ENCODE data around the gene FAM50A. TPM values are rescaled to one million over a fixed set of nuclear protein-coding genes. Genes with fewer than 3 reads are reported as not detected.
A peak's percentile ranks its signal among the peaks of the same experiment; 100 is the strongest.

FAM50A gene
- total and polyA plus RNA-seq, 2 donors (not counting 1 experiment from before 2014, with no cell fraction given): 44.5 to 79.8 TPM

DNA sequence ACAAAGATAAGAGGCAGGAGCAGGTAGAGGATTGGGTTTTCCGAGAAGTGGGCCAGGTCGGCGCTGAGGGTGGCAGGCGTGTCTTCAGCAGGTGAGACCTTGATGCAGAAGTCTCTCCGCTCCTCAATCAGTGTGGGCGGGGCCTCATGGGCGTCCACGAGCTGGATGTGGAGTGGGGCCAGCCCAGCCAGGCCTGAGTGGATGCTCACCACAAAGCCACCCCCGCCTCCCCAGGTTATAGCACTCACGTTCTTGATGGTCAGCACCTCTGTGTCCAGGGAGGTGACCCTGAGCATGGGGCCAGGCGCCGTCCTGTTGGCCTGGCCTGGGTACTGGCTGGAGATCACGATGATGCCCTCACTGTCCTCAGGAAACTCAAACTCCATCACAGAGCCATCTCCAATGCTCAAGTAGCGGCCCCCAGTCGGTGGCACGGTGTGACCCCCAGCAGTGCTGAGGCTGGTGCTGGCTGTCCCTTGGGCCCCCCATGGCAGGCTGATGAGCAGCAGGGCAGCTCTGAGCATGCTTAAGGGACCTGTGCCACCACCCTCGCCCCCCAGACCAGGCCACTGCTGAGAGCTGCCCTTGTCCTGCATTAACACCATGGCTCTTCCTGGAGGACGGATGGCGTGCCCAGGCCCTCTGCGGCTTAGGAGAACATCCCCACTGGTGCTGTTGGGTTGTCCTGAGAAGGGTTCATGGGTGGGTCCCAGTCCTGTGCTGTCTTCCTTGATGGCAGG is 44.6 kb downstream of the FAM50A start:
- Histone ChIP-seq H3K27ac (ENCODE audit: low read length in 2 of 2) (no peak overlapping the region), H3K36me3 (replicated peaks in 1 of 2; ENCODE audit: control extremely low read depth in 1 of 2, control insufficient read depth in 1 of 2, extremely low read depth in 1 of 2, insufficient read depth in 2 of 2, low read length in 1 of 2) (peaks cover 0 to 11% of the 10 kb centered on the region in 2 experiments), H4K20me1 (ENCODE audit: control insufficient read depth, insufficient read depth, low read length, poor library complexity, severe bottlenecking) (no peaks in the 10 kb centered on the region), H3K4me3 (ENCODE audit: control extremely low read depth in 1 of 5, extremely low read depth in 1 of 5, insufficient read depth in 1 of 5, low read depth in 2 of 5, low read length in 4 of 5) (no peak overlapping the region), H2AFZ (ENCODE audit: insufficient read depth, low read depth, low read length, poor library complexity, severe bottlenecking) (no peak overlapping the region), H3K27me3 (replicated peaks in 1 of 4; ENCODE audit: control extremely low read depth in 1 of 4, control insufficient read depth in 3 of 4, insufficient read depth in 4 of 4, low read length in 3 of 4) (no peaks in the 10 kb centered on the region), H3K4me1 (ENCODE audit: control insufficient read depth in 2 of 2, insufficient read depth in 2 of 2, low read length in 2 of 2) (peaks cover 5 to 42% of the 10 kb centered on the region in 2 donors), H3K9ac (ENCODE audit: low read length) (no peak overlapping the region), H3K9me3 (ENCODE audit: control extremely low read depth in 1 of 3, control insufficient read depth in 2 of 3, insufficient read depth in 1 of 3, low read length in 2 of 3) (no peaks in the 10 kb centered on the region), H3K4me2 (replicated peaks; ENCODE audit: low read depth, low read length, poor library complexity, severe bottlenecking) (no peak overlapping the region), H3K79me2 (ENCODE audit: control insufficient read depth, insufficient read depth, low read length) (peaks cover 20% of the 10 kb centered on the region)
- H3K9me3 Mint-ChIP-seq (ENCODE audit: insufficient read depth): no peaks in the 10 kb centered on the region
- WGBS (ENCODE audit: insufficient coverage): 99% methylated on average over 11 of the region's 20 CpGs
- ATAC-seq (ENCODE audit: low read depth) (no peak), DNase-seq (no peak)
- no peak for TF ChIP-seq EZH2 (IDR thresholded peaks at IDR 0.05; ENCODE audit: borderline replicate concordance, insufficient read depth, low read depth, low read length, poor library complexity, severe bottlenecking)
- TF ChIP-seq, protein P1, sequence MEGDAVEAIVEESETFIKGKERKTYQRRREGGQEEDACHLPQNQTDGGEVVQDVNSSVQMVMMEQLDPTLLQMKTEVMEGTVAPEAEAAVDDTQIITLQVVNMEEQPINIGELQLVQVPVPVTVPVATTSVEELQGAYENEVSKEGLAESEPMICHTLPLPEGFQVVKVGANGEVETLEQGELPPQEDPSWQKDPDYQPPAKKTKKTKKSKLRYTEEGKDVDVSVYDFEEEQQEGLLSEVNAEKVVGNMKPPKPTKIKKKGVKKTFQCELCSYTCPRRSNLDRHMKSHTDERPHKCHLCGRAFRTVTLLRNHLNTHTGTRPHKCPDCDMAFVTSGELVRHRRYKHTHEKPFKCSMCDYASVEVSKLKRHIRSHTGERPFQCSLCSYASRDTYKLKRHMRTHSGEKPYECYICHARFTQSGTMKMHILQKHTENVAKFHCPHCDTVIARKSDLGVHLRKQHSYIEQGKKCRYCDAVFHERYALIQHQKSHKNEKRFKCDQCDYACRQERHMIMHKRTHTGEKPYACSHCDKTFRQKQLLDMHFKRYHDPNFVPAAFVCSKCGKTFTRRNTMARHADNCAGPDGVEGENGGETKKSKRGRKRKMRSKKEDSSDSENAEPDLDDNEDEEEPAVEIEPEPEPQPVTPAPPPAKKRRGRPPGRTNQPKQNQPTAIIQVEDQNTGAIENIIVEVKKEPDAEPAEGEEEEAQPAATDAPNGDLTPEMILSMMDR (IDR thresholded peaks at IDR 0.05): no peak
- POLR2A ChIA-PET: interaction anchor here (1.3 to 1.6 kb wide), 2 partner anchors 10 to 90 kb away, joined by 5 to 10 read pairs; partner anchors contain the start of gene RPL10
- H3K27ac Mint-ChIP-seq: no peak overlapping the region
- H3K27me3 Mint-ChIP-seq: no peaks in the 10 kb centered on the region
- peak overlapping the region; percentile 5 for H3K4me3 Mint-ChIP-seq
- H3K4me1 Mint-ChIP-seq: peaks cover 17% of the 10 kb centered on the region
- CTCF ChIA-PET: interaction anchor here (1.3 to 1.9 kb wide), 3 partner anchors 9 to 115 kb away, joined by 3 to 8 read pairs (median 5); partner anchors contain the start of gene PLXNA3
- intact Hi-C loops (cut with micrococcal nuclease): no loop called here

DNA sequence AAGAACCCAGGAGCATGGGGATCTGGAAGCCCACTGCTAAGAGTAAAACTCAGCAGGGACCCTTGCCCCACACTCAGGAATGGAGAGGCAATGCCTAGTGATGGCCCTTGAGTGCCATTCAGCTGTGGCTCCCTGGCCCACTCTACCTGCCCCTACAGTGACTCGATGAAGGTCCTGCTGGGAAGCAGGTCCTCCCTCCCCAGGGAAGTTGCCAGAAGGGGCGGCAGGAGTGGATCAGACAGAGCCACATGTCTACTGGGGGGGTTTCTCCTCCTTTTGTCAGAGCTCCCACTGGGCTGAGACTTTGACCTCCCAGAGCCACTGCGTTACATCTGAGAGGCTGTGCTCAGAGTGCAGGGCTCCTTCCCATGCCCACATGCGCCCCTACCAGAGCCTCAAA is 45.2 kb downstream of the FAM50A start:
- Histone ChIP-seq H3K4me1 (ENCODE audit: control insufficient read depth in 2 of 2, insufficient read depth in 2 of 2, low read length in 2 of 2) (peaks cover 5 to 42% of the 10 kb centered on the region in 2 donors), H4K20me1 (ENCODE audit: control insufficient read depth, insufficient read depth, low read length, poor library complexity, severe bottlenecking) (no peaks in the 10 kb centered on the region)

More for the DNA sequence above, 45.2 kb downstream of the FAM50A start:
- Histone ChIP-seq H3K4me2 (replicated peaks; ENCODE audit: low read depth, low read length, poor library complexity, severe bottlenecking) (peak overlapping the region; percentile 80), H3K9ac (ENCODE audit: low read length) (no peak overlapping the region), H3K9me3 (ENCODE audit: control extremely low read depth in 1 of 3, control insufficient read depth in 2 of 3, insufficient read depth in 1 of 3, low read length in 2 of 3) (no peaks in the 10 kb centered on the region), H2AFZ (ENCODE audit: insufficient read depth, low read depth, low read length, poor library complexity, severe bottlenecking) (no peak overlapping the region), H3K27me3 (replicated peaks in 1 of 4; ENCODE audit: control extremely low read depth in 1 of 4, control insufficient read depth in 3 of 4, insufficient read depth in 4 of 4, low read length in 3 of 4) (no peaks in the 10 kb centered on the region), H3K79me2 (ENCODE audit: control insufficient read depth, insufficient read depth, low read length) (peaks cover 14% of the 10 kb centered on the region), H3K27ac (ENCODE audit: low read length in 2 of 2) (no peak overlapping the region), H3K36me3 (replicated peaks in 1 of 2; ENCODE audit: control extremely low read depth in 1 of 2, control insufficient read depth in 1 of 2, extremely low read depth in 1 of 2, insufficient read depth in 2 of 2, low read length in 1 of 2) (peaks cover 0 to 9% of the 10 kb centered on the region in 2 experiments), H3K4me3 (ENCODE audit: control extremely low read depth in 1 of 5, extremely low read depth in 1 of 5, insufficient read depth in 1 of 5, low read depth in 2 of 5, low read length in 4 of 5) (no peak overlapping the region)
- DNase-seq (no peak), ATAC-seq (ENCODE audit: low read depth) (no peak)
- no peaks in the 10 kb centered on the region for H3K9me3 Mint-ChIP-seq (ENCODE audit: insufficient read depth)
- H3K27me3 Mint-ChIP-seq: no peaks in the 10 kb centered on the region
- peak overlapping the region; percentile 89 for H3K4me3 Mint-ChIP-seq
- TF ChIP-seq, protein P1 (IDR thresholded peaks at IDR 0.05): no peak
- TF ChIP-seq EZH2 (IDR thresholded peaks at IDR 0.05; ENCODE audit: borderline replicate concordance, insufficient read depth, low read depth, low read length, poor library complexity, severe bottlenecking): no peak
- peaks cover 17% of the 10 kb centered on the region for H3K4me1 Mint-ChIP-seq
- intact Hi-C loops (cut with micrococcal nuclease): no loop called here
- POLR2A ChIA-PET: interaction anchor here (0.5 to 1.8 kb wide), 4 partner anchors 11 to 594 kb away, joined by 5 to 11 read pairs (median 6); partner anchors contain the start of gene RPL10
- H3K27ac Mint-ChIP-seq: peak overlapping the region; percentile 89
- CTCF ChIA-PET: interaction anchor here (1.0 to 1.9 kb wide), 4 partner anchors 9 to 90 kb away, joined by 3 to 8 read pairs (median 5); partner anchors contain the start of genes PLXNA3 and TAFAZZIN
- no CpG with 5 or more reads among the region's 4 CpGs for WGBS (ENCODE audit: insufficient coverage)

Measured in B cell (primary cell).